Cardiac septum (tissue), 1 donor: Measurements from ENCODE around the gene SLC12A2. TPM values are rescaled to one million over a fixed set of nuclear protein-coding genes. Genes with fewer than 3 reads are reported as not detected.

Source experiments
- DNase-seq: peaks from one replicate; pipeline ENCODE4 v3.0.0-alpha.2; 2020; ENCODE audit warnings: low spot score
- intact Hi-C: fragments of 100-400 bp; cut with DNase I; formaldehyde crosslinking; loops from one replicate; pipeline ENCODE4 v1.14.0; 2022
- total RNA-seq: library from RNA; stranded (reverse); fragmentation: NEBNext Ultra II Directional; extraction: Animal tissue kit (Norgen Biotek cat#: 25700); gene quantifications from one replicate; pipeline ENCODE4 v1.2.1, GENCODE V29; 2021
- donor health status: DM: no; HTN: no; CAD: no.

SLC12A2 gene
- total RNA-seq, 1 donor from 2014 or later: 21.6 TPM

DNA sequence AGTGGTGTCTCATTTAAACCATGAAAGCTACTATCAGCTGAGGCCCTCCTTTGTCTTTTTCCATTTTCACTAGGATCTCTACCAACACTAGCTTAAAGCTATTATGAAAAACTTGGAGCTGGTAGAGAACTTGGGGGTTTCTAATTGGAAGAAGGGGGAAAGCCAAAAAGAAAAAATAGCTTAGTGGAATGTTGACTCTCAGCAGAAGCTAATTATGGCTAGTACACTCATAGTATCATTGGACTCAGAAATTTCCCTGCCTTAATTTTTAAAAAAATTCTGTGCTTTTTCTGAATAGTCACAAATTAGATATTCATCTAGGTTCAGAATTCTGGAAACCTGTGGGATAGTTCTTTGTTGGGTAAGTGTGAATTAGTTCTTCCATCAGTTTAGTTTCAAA lies 8.0 kb downstream of the SLC12A2 start:
- intact Hi-C loops: no loop called here
- no peak for DNase-seq

DNA sequence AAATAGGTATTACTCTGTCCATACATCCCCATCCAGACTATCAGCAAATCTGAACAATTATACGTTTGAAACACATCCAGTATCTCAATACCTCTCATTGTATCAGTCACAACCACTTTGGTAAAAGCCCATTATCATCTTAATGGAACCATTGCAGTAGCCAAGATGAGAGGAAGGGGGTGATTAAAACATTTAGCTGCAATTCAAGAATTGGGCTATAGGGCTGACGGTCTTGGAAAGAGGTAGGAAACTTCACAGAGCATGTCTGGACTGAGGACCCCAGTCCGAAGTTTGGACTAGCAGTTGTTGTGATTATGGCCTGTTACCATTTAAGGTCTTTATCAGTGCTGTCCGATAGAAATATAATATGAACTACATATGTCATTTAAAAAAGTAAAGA lies 8.6 kb downstream of the SLC12A2 start:
- DNase-seq: no peak
- intact Hi-C loops: no loop called here

- DNase-seq: no peak
- intact Hi-C loops: no loop called here
Observed at GRCh38 chr5:128093368-128093767, 9.8 kb downstream of the SLC12A2 start.

DNA sequence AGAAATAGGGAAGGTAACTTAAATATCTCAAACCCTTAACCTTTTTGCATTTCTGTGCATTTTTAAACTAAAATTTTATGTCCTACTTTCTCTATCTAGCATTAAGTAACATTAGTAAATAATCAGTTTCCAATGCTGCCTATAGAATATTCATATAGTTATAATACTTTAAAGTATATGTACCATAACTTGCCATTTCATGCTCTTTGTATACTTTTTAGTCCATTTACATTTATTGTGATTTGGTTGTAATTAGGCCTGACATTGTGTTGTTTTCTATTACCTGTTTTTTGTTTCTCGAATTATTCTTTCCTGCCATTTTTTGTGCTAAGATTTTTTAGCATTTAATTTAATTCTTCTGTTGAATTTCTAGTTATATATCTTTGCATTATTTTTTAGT lies 13.7 kb downstream of the SLC12A2 start:
- no peak for DNase-seq
- intact Hi-C loops: no loop called here

GRCh38 chr5:128097781-128098180 lies 14.2 kb downstream of the SLC12A2 start:
- no peak for DNase-seq
- intact Hi-C loops: no loop called here

DNA sequence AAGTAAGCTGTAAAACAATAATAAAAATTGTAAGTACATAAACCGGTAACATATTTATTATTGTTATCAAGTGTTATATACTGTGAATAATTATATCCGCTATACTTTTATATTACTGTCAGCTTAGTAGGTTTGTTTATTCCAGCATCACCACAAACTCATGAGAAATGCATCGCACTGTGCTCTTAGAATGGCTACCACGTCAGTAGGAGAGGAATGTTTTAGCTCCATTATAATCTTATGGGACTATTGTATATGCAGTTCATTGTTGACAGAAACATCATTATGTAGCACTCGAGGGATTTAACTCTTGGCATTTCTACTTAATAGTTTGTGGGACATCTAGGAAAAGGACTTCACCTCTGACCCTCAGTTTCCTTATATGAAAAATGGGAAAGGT lies 16.4 kb downstream of the SLC12A2 start:
- intact Hi-C loops: no loop called here
- no peak for DNase-seq

DNA sequence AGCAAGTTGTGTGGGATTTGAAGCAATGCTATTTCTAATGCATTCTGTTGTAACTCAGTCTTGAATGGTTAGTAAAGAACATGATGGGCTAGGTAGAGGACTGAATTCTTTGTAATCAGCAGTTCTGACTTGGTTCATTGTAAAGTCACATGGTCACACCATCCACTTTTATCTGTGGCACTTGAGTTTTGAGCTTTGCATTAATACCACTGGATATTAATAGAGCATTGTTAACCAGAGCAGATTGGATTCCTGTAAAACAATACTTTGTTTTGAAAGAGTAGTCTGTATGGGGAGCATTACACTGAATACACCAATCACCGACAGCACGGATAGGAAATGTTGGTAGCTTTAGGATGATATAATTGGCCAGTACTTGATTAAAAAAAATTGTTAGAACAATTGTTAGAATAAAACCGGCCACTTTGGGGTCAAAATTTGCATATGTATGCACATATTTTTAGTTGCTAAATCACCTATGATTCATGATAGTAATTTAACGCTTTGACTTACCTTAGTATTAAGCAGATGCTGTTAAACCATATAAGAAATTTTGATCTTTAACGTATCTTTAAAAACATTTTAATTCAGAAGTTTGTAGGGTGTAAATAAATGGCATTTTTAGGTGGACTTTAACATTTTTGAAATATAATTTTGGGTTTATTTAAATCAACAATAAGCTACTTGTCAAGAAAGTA lies 17.4 kb downstream of the SLC12A2 start:
- DNase-seq: no peak
- intact Hi-C loops: no loop called here

- intact Hi-C loops: no loop called here
- no peak for DNase-seq
Observed at GRCh38 chr5:128101676-128102075, 18.1 kb downstream of the SLC12A2 start.

DNA sequence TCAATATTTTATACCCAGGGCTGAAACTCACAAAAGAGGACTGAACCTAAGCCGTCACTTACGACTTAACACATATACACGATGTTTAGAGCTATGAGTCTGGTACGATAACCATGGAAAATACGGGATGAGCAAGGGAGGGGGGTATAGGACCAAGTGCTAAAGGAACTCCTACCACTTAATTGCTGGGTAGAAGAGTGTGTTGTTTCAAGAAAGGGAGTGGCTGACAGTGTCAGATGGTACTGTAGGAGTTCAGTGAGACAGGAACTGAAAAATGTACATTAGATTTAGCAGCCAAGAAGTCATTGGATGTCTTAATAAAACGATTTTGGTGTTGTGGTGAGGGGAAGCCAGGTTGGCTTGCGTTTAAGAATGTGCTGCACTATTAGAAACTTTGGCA lies 21.6 kb downstream of the SLC12A2 start:
- intact Hi-C loops: no loop called here
- no peak for DNase-seq

DNA sequence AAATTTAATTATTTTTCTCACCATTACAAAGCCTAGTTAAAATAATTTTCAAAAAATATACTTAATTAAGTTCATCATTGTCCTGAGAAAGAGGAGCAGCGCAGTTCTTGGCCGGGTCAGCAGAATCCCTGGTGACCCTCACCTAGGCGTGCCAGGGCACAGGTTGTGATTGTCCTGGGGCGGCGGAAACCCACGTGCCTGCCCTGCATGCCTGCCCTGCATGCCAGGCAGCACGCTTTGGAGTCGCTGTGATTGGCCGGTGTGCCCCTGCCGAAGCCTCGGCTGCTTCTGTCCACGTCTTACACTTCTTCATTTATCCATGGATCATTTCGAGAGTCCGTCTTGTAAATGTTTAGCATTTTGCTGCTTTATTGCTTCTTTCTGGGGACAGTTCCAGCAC lies 25.6 kb downstream of the SLC12A2 start:
- intact Hi-C loops: no loop called here
- no peak for DNase-seq

DNA sequence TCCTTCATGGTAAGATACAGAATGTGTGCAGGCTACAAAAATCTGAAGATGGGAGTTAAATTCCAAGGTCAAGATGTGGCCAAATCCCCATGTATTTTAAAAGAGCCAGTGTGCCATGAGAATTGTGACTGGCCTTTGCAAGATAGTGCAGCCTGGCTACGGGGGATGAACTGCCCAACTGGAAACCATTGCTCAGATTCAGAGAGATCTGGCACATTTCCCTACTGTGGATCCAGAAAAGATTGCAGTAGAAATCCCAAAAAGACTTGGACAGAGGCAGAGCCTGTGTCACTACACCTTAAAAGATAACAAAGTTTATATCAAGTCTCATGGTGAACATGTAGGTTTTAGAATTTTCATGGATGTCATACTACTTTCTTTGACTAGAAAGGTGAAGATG lies 26.2 kb downstream of the SLC12A2 start:
- no peak for DNase-seq
- intact Hi-C loops: no loop called here

DNA sequence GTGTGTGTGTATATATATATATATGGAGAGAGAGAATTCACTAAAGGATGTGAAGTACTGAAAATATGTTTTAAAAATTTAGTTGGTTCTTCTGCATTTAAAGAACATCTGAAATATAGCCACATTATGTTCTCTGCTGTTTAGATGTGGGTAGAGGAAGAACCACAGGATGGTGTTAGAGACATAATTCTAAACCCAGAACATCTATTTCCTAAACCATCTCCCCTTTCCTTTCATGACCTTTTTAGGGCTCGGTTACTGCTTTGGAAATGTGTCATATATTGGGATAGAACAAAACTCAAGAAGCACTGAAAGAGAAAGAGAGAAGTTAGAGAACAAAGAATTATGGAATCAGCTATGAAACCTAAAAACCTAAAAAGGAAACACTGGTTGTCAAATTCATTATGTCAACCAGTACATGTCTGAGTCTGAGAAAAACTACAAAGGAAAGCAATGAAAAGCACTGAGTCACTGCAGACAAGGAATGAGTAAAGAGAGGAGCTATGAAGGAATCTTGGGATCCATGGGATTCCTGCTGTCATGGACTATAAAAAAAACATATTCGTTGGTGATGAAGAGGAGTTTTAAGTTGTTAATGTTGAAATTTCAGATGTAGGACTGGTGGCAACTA lies 28.4 kb downstream of the SLC12A2 start:
- intact Hi-C loops: no loop called here
- no peak for DNase-seq

DNA sequence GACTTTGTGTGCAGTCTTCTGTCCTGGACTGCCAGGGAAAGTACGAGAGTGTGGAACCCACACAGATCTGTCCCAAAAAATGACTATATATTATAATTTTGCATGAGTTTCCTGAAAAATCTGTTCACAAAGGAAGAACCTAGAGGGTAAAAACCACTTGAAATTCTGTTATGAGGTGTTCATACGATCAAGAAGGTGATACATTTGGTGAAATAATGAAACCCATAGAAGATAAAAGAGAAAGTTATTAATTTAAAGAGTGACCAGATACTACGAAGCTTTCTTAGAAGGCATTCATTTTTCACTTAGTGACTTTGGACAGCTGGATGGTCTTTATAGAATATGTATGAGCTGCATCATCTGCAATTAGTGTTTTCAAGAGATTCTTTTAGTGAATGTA lies 32.9 kb downstream of the SLC12A2 start:
- DNase-seq: no peak
- intact Hi-C loops: no loop called here

DNA sequence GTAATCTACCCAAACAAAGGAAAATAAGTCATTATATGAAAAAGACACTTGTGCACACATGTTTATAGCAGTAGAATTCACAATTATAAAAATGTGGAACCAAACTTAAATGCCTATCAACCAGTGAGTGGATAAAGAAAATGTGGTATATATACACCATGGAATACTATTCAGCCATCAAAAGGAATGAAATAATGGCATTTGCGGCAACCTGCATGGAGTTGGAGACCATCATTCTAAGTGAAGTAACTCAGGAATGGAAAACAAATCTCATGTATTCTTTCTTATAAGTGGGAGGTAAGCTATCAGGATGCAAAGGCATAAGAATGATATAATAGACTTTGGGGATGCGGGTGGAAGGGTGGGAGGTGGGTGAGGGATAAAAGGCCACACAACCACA lies 34.6 kb downstream of the SLC12A2 start:
- no peak for DNase-seq
- intact Hi-C loops: no loop called here

- no peak for DNase-seq
- intact Hi-C loops: no loop called here
Observed at GRCh38 chr5:128121651-128122050, 38.1 kb downstream of the SLC12A2 start.

GRCh38 chr5:128123936-128124335 lies 40.4 kb downstream of the SLC12A2 start:
- no peak for DNase-seq

DNA sequence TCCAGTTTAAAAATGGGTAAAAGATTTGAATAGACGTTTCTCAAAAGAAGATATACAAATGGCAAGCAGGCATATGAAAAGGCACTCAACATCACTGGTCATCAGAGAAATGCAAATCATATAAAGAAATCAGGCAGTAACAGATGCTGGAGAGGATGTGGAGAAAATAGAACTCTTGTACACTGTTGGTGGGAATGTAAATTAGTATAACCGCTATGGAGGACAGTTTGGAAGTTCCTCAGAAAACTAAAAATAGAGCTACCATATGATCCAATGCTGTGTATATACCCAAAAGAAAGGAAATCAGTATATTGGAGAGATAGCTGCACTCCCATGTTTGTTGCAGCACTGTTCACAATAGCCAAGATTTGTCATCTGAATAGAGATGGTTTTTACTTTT lies 42.7 kb downstream of the SLC12A2 start:
- no peak for DNase-seq
- intact Hi-C loops: no loop called here

More at GRCh38 chr5:128123936-128124335, 40.4 kb downstream of the SLC12A2 start:
- intact Hi-C loops: no loop called here

- no peak for DNase-seq
- intact Hi-C loops: no loop called here
Observed at GRCh38 chr5:128132499-128132898, 48.9 kb downstream of the SLC12A2 start.

DNA sequence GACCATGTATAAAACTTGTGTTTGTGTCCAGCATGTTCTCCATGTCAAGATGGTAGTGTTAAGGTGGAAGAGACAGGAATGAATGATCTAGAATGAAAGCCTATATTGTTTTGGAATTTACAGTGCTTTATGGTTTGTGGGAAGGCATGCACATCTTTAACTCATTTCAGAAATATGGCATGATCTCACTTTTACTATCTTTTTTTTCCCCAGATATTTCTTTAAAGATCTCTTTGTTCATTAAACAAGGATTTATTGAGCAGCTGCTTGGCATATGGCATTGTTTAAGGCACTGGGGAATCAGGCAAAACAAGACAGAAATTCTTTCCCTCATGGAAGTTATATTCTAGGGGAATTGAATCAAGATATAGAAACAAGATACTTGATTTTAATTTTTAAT lies 51.7 kb downstream of the SLC12A2 start:
- DNase-seq: no peak
- intact Hi-C loops: no loop called here

- intact Hi-C loops: no loop called here
- no peak for DNase-seq
Observed at GRCh38 chr5:128143911-128144310, 60.3 kb downstream of the SLC12A2 start.

GRCh38 chr5:128144491-128144890 lies 60.9 kb downstream of the SLC12A2 start:
- no peak for DNase-seq
- intact Hi-C loops: no loop called here

DNA sequence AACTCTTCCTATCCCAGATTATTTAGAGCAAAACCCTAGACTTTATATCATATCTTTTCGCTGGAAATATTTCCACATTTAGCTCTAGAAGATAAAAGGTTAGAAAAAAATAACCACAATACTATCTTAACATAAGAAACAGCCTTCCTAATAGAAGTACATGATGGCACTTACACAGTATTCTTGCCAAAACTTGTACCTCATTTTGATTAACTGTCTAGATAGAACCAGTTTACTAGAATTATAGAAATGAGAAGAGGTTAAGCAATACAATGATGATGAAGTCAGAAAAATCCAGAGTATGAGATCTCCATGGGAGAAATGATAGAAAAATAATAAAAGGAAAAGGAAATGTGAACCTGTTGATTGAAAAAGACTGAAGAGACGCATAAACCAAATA lies 63.1 kb downstream of the SLC12A2 start:
- intact Hi-C loops: no loop called here
- DNase-seq: no peak
